ENCODE measurements around the gene RAPGEF2.

The RAPGEF2 gene

DNA sequence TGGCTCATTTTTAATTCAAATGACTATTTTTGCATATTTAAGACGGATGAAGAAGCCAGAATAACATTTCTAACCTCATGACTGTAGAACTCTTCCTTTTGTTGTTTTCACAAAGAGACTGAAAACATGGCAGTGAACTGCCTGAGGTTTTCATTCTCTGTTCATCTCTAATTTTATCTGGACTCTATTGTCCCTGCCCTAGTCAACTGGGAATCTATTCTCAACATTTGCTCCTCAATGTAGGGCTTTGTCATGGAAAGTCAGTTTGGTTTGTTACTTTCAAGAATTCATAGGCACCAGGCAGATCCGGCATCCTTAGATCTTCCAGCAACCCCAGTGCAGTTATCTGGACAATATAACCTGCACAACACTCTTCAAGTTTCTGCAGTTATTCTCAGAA is 277.0 kb downstream of the RAPGEF2 start:
- no peak for DNase-seq

DNA sequence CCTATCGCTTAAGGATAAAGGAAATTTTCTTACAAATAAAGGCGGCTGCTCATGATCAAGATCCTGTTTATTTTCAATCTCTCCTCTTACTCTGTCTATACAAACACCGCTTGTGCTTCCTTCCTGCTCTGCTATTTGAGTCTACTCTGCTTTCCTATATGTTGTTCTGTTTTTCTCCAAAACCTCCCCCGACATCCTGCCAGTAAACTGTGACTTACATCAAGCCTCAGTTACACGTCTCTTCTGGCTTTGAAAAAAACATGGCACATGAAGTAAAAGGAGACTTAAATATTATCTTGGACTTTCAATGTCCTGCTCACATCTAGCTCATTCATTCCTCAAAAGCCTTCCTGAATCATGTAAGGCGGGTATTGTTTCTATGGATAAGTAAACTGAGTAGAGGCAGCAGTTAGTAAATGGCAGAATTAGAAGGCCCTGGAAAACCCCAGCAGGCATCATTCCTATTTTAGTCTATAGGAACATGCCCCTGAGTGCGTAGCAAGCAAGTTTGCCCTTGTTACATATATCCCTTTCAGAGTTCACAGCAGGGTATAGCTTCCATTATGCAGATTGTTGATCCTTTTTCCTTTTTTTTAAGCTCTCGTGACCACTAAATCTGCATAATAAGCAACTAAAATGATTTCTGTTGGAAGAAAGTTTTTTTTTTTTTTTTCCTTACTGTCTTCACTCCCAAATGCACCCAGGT is 280.1 kb downstream of the RAPGEF2 start:
- no peak for DNase-seq

DNA sequence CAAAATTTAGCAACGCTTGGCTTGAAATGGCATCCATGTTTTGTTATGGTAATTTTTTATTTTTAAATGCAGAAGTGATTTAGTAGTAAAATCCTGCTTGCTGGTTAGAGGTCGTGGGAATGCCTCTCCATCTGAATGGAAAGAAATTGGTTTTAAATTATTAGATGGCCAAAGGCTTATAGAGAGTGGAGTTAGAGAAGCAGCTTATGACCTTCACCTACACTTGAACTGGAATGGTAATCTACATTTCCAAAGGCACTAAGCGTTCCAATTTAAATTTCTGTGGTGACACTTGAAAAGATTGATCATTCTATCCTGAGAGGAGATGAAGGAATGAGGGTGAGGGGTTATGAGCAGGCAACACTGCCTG is 280.7 kb downstream of the RAPGEF2 start:
- no peak for DNase-seq

DNA sequence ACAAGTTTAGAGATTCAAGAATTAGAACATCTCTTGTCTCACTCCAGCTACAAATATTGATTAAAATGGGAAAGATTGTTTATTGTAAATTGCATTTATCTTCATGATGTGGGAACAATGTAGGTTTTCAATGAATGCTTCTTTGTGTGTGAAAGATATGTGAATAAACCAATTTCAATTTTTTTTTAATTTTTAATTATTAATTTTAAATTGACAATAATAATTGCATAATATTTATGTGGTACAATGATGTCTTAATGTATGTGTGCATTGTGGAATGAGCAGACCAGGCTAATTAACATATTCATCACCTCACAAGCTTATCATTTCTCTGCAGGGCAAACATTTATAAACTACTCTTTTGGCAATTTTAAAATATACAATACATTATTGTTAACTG is 281.1 kb downstream of the RAPGEF2 start:
- no peak for DNase-seq

DNA sequence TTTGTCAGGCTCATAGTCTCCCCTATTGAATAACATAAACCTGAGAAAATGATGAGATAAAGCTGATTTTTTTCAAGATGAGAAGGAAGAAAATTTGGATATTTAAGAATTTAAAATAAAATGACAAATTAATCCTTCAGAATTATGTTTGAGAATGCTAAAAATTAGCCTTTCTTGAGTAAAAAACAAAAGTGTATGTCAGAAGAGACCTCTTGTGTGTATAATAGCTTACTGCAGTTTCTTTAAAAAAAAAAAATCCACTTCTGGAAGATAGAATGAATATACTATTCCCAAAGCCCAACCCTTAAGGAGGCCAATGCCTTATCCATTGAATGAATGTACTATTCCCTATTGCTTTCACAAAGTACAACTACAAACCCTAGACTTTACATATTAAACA is 281.8 kb downstream of the RAPGEF2 start:
- no peak for DNase-seq

DNA sequence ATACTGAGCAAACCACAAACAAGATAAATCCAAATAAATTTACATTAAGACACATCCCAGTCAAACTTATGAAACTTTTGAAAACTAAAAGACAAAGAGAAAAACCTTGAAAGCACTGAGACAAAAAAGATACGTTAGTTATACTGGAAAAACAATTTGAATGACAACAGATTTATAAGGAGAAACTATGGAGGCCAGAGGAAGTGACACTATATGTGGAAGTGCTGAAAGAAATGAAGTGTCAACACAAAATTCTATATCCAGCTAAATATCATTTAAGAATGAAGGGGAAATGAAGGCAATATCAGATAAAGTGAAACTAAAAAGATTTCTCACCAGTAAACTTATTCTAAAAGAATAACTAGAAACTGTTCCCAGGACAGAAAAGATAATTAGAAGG is 283.7 kb downstream of the RAPGEF2 start:
- no peak for DNase-seq

DNA sequence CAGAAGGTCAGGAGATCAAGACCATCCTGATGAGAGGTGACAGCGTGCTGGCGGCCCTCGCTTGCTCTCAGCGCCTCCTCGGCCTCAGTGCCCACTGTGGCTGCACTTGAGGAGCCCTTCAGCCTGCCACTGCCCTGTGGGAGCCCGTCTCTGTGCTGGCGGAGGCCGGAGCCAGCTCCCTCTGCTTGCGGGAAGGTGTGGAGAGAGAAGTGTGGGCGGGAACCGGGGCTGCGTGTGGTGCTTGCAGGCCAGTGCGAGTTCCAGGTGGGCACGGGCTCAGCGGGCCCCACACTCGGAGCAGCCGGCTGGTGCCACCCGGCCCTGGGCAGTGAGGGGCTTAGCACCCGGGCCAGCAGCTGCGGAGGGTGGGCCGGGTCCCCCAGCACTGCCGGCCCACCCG is 286.9 kb downstream of the RAPGEF2 start:
- DNase-seq = no peak

DNA sequence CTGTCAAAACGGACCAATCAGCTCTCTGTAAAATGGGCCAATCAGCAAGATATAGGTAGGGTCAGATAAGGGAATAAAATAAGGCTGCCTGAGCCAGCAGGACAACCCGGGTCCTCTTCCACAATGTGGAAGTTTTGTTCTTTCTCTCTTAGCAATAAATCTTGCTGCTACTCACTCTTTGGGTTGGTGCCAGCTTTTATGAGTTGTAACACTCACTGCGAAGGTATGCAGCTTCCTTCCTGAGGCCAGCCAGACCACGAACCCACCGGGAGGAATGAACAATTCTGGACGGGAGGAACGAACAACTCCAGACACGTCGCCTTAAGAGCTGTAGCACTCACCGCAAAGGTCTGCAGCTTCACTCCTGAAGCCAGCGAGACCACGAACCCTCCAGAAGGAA is 287.8 kb downstream of the RAPGEF2 start:
- DNase-seq = no peak

DNA sequence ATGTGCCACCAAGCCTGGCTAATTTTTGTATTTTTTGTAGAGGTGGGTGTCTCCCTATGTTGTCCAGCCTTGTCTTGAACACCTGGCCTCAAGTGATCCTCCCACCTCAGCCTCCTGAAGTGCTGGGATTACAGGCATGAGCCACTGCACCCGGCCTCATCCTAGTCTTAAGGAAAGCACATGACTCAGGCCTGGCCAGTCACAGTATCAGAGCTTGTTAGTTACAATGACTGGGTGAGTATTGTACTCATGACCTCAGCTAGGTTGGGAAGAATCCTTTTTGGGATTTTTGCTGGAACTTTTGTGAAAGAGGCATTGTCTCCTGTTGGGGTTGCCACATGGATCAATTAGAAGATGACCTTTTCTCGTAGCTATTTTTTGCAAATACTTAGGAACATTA is 292.8 kb downstream of the RAPGEF2 start:
- DNase-seq = no peak

DNA sequence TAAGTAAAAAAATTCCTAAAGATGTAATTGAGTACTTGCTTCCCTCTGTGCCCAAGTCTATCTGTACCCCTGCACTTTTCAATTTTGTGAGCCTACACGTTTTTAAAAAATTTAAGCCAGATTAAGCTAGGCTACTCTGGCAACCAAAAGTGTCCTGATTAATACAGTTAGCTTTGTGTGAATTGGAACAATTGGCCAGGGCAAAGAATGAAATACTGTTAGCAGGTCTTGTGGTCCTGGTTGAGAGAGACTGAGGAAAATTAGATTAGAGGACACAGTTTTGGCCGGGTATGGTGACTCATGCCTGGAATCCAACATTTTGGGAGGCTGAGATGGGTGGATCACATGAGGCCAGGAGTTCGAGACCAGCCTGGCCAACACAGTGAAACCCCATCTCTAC is 293.3 kb downstream of the RAPGEF2 start:
- no peak for DNase-seq

DNA sequence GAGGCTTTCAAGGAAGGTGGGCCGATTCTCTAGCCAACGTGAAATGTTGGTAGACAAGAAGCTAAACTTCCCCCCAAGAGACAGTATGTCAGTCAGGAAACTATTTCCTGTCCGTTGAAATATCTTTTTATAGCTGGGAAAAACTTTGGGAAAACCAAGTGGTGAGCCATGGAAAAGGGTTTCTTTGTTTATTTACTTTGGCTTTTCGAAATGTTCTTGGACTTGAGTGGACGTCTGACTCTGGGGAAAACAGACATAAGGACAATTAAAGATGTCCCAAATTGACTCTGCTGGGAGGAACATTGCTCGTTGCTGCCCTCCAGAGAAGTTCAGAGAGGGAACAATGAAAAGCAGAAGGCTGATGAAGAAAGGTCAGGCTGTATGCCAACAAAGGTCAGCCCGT is 295.4 kb downstream of the RAPGEF2 start:
- DNase-seq = no peak

DNA sequence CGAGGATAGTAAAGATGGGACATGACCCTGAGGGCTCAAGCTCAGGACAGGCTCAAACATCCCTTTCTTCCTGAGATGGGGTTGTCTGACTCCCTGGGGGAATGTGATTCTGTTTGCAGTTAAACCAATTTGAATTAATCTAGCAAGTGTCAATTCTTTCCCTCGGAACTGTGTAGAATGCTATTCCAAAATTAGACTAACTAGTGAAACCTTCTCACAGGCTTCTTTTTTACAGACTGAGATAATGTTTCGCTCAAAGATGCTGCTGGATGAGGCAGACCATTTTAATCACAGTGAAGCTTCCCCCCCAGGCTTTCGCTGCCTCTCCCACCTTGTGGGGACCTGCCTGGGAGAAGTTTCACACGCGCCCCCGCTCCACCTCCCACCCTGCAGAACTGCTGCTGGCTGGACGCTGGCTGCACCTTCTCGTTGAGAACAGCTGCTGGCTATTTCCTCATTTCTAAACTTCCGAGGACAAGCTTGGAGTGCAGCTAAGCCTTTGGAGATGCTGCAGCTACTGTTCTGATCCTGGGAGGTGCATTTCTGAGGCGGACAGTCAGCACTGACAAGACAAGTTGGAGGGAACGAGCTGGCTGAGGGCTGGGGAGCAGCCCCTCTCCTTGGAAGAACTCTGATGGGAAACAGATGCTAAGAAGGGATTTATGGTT is 297.8 kb downstream of the RAPGEF2 start:
- DNase-seq = no peak

DNA sequence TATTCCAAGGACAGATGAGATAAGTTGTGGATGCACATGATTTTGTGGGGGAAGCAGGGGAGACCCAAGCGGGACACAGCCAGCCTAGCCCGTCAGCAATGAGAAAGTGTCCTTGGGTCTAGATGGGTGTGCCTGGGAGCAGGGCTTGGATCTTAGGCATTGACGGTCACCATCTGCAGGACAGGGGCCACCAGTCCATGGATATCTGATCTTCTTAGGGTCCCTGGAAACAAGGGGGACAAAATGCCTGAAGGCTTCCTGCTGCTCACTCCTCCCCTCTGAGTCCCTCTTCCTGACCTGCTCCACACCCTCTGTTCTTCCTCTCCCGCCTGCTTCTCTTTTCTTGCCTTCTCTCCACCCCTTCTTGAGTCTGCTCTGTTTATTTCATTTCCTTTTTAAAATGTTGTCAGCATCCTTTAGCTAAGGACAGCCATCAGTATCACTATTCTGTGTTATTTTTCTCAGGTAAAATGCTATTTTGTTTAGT is 298.4 kb downstream of the RAPGEF2 start:
- DNase-seq = no peak

DNA sequence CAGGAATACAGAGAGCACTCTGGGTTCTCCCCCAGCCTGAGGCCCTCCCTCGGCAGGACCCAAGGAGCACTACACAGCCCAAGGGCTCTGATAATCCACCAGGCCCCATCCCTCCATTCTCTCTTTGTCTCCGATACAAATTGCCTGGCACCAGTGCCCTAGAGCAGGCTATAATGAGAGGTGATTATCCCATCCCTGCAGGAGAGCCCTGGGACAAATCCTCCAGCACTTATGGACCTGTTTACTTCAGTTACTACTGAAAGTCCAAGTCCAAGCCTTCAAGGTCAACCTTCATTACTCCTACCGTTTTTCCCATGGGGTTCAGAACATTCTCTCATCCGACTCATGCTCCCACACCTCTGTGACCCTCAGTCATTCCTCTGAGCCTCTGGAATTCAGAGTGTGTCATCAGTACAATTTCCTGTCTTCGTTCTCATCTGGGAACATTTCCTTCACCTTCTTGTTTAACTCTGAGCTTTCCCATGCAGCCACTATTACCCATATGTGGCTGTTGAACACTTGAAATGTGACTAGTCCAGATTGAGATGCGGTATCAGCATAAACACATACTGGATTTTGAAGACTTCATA is 299.0 kb downstream of the RAPGEF2 start:
- no peak for DNase-seq
